HepG2 (cell line): ENCODE results near the gene GFER. TPM values are rescaled to one million over a fixed set of nuclear protein-coding genes. Genes with fewer than 3 reads are reported as not detected.

Source experiments
- AHR ChIP-seq: IDR thresholded peaks from 2 replicates; pipeline ENCODE4 v1.6.1; 2018; ENCODE audit warnings: missing genetic modification reagents, missing compliant biosample characterization
- ARID5B ChIP-seq: IDR thresholded peaks from 2 replicates; pipeline ENCODE4 v1.4.0; 2020; ENCODE audit warnings: mild to moderate bottlenecking, missing genetic modification reagents
- ELF4 ChIP-seq: sonication (generic); formaldehyde crosslinking; IDR thresholded peaks from 2 replicates; pipeline ENCODE4 v1.5.0; 2020; ENCODE audit warnings: missing genetic modification reagents, mild to moderate bottlenecking, moderate library complexity, borderline replicate concordance
- NBN ChIP-seq: fragments of 450-650 bp; conservative IDR thresholded peaks from 2 replicates; pipeline ENCODE4 v1.6.1; 2017
- NONO ChIP-seq, 2 experiments: fragments of 450-650 bp in 1 of 2; sonication (generic) in 1 of 2; formaldehyde crosslinking in 1 of 2; IDR thresholded peaks in 1 of 2; conservative IDR thresholded peaks in 1 of 2; 2 replicates each; pipeline versions ENCODE4 v1.6.1 to v1.8.0; 2017 to 2022; ENCODE audit warnings: mild to moderate bottlenecking in 1 of 2, missing genetic modification reagents in 1 of 2, moderate library complexity in 1 of 2
- NR2C2 ChIP-seq: sonication (generic); formaldehyde crosslinking; IDR thresholded peaks from 2 replicates; pipeline ENCODE4 v1.4.0; 2020; ENCODE audit warnings: missing genetic modification reagents, mild to moderate bottlenecking, moderate library complexity, borderline replicate concordance
- PAXIP1 ChIP-seq: sonication (generic); formaldehyde crosslinking; conservative IDR thresholded peaks from 2 replicates; pipeline ENCODE4 v1.4.0; 2020; ENCODE audit warnings: mild to moderate bottlenecking, missing genetic modification reagents, moderate library complexity
- POLR2A ChIP-seq, 2 experiments: IDR thresholded peaks; 2 replicates each; pipeline ENCODE4 v1.6.1; 2011; ENCODE audit warnings: low read depth in 2 of 2, low read length in 2 of 2, mild to moderate bottlenecking in 1 of 2, moderate library complexity in 1 of 2; ENCODE audit not compliant: insufficient read depth in 1 of 2
- SETDB1 ChIP-seq: sonication (generic); formaldehyde crosslinking; IDR thresholded peaks from 2 replicates; pipeline ENCODE4 v1.5.1; 2020; ENCODE audit warnings: missing genetic modification reagents, mild to moderate bottlenecking, borderline replicate concordance
- TBL1XR1 ChIP-seq: fragments of 150-350 bp; IDR thresholded peaks from 2 replicates; pipeline ENCODE4 v1.6.1; 2014; ENCODE audit warnings: borderline replicate concordance, low read length; ENCODE audit not compliant: partially characterized antibody
- ZBTB8A ChIP-seq: sonication (generic); formaldehyde crosslinking; IDR thresholded peaks from 2 replicates; pipeline ENCODE4 v1.4.0; 2020; ENCODE audit warnings: mild to moderate bottlenecking, low read depth, missing genetic modification reagents, borderline replicate concordance
- ZEB1 ChIP-seq: IDR thresholded peaks from 2 replicates; pipeline ENCODE4 v1.6.1; 2012; ENCODE audit warnings: mild to moderate bottlenecking, low read depth, inconsistent platforms; ENCODE audit not compliant: insufficient replicate concordance
- ZFAT ChIP-seq: sonication (generic); formaldehyde crosslinking; conservative IDR thresholded peaks from 2 replicates; pipeline ENCODE4 v1.8.1; 2023; ENCODE audit warnings: missing genetic modification reagents, inconsistent platforms
- ZNF205 ChIP-seq: IDR thresholded peaks from 2 replicates; pipeline ENCODE4 v1.6.1; 2018; ENCODE audit warnings: missing biosample characterization, missing genetic modification reagents
- ZNF281 ChIP-seq: sonication (generic); formaldehyde crosslinking; IDR thresholded peaks from 2 replicates; pipeline ENCODE4 v1.4.0; 2020; ENCODE audit warnings: missing genetic modification reagents, borderline replicate concordance
- ZNF33A ChIP-seq: sonication (generic); formaldehyde crosslinking; IDR thresholded peaks from 2 replicates; pipeline ENCODE4 v1.5.1; 2020; ENCODE audit warnings: missing genetic modification reagents, mild to moderate bottlenecking, moderate library complexity, borderline replicate concordance
- ZNF546 ChIP-seq: sonication (generic); formaldehyde crosslinking; conservative IDR thresholded peaks from 2 replicates; pipeline ENCODE4 v1.8.1; 2023; ENCODE audit warnings: mild to moderate bottlenecking, missing genetic modification reagents
- ZSCAN29 ChIP-seq: sonication (generic); formaldehyde crosslinking; conservative IDR thresholded peaks from 2 replicates; pipeline ENCODE4 v1.4.0; 2020; ENCODE audit warnings: mild to moderate bottlenecking, missing genetic modification reagents
- polyA plus RNA-seq, 8 experiments: library from polyadenylated mRNA; depleted of rRNA in 3 of 8; stranded (reverse) in 7 of 8; unstranded in 1 of 8; fragments of >200 nt; fragmentation: Illumina TruSeq in 4 of 8; extraction: Trizol in 4 of 8; gene quantifications; 2 replicates each; pipeline versions ENCODE4 v1.2.1 to v1.2.3, GENCODE V29; 2011 to 2016; ENCODE audit warnings: low read depth in 4 of 8, missing spikeins in 1 of 8, mixed read lengths in 1 of 8; ENCODE audit not compliant: insufficient read depth in 1 of 8
- total RNA-seq, 5 experiments: library from RNA; depleted of rRNA; stranded (reverse); fragments of >200 nt; fragmentation: Illumina TruSeq; extraction: Trizol; gene quantifications; 2 replicates each; pipeline ENCODE4 v1.2.3, GENCODE V29; 2016; ENCODE audit warnings: low read depth in 1 of 5

GFER gene
- total and polyA plus RNA-seq, 2 of the 13 experiments (the other 11 are each of a cell fraction or from before 2014, with no cell fraction given), result 28.6 to 71.7 TPM

- peak; percentile 51 for TF ChIP-seq ARID5B (CRISPR knock-in tag)
- peak; percentile 83; the same call in 1 of the 2 replicates for TF ChIP-seq ZSCAN29 (CRISPR knock-in tag)
- TF ChIP-seq ZNF281 (CRISPR knock-in tag), result peak; percentile 73; the same call in 1 of the 2 replicates
- TF ChIP-seq NR2C2 (CRISPR knock-in tag), result peak; percentile 95
- TF ChIP-seq POLR2A (IDR thresholded peaks at IDR 0.05; ENCODE audit: insufficient read depth in 1 of 2, low read depth in 2 of 2, low read length in 2 of 2), result peak; percentile 84 to 92
- peak; percentile 18 for TF ChIP-seq ZEB1
- no peak for TF ChIP-seq ZNF33A
- TF ChIP-seq AHR (CRISPR knock-in tag), result peak; percentile 92
- TF ChIP-seq SETDB1 (CRISPR knock-in tag), result no peak
- TF ChIP-seq PAXIP1 (CRISPR knock-in tag), result no peak; the same call in none of the 2 replicates
- TF ChIP-seq ELF4, result 0 out of 2 replicates have a peak, but pooled peaks have one; percentile 38
- TF ChIP-seq TBL1XR1, result no peak
- TF ChIP-seq ZBTB8A (CRISPR knock-in tag), result no peak
- TF ChIP-seq ZNF205 (CRISPR knock-in tag), result peak; percentile 89; the same call in 1 of the 2 replicates
- no peak for TF ChIP-seq NONO (IDR thresholded peaks at IDR 0.05)
- peak; percentile 99 for TF ChIP-seq NONO (CRISPR knock-in tag; conservative IDR thresholded peaks at IDR 0.05)
- peak; percentile 77 for TF ChIP-seq ZNF546 (CRISPR knock-in tag)
- TF ChIP-seq ZFAT, result no peak
- TF ChIP-seq NBN, result no peak
Measured at GRCh38 chr16:1971796-1972489, 12.1 kb upstream of the GFER start, which contains the start of gene TBL3 (continued).
